ENCODE measurements around the gene HYAL3. TPM values are rescaled to one million over a fixed set of nuclear protein-coding genes. Genes with fewer than 3 reads are reported as not detected.

The HYAL3 gene
- total and polyA plus RNA-seq, 2 of the 13 experiments (the other 11 are each of a cell fraction or from before 2014, with no cell fraction given), result 5.5 to 10.4 TPM

DNA sequence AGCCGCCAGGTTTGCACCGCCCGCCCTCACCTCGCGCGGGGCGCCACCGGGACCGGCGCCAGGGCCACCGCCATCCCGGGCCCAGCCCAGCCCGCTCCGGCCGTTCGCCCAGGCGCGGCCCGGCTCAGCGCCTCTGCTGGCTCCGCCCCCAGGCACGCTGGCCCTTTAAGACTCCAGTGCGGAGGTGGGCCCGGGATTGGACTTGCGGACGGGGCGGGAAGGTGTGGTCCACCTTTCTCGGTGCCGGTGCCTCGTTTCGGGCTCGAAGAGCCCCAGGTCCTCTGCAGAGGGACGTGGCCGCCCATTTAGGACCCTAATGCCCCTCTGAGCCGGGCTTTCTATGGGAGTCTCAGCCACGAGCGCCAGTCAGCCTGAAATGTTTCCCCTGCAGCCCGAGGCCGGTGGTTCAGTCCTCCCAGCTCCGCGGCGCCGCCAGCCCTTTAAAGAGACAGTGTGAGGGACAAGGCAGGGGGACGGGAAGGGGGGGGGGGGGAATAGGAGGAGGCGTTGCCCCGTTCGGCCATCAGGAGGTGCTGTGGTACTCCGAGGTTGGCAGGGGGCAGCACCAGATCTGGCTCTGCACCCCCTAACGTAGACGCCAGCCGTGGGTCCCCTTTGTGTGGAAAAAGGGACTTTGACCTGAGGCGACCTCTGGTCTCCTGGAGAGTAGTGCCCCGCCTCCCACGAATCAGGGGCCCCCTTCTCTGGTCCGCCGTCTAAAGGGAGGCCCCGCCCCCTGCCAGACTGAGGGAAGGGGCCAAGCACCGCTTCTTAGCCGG lies 22.3 kb upstream of the HYAL3 start (continued):
- TF ChIP-seq, protein P1, sequence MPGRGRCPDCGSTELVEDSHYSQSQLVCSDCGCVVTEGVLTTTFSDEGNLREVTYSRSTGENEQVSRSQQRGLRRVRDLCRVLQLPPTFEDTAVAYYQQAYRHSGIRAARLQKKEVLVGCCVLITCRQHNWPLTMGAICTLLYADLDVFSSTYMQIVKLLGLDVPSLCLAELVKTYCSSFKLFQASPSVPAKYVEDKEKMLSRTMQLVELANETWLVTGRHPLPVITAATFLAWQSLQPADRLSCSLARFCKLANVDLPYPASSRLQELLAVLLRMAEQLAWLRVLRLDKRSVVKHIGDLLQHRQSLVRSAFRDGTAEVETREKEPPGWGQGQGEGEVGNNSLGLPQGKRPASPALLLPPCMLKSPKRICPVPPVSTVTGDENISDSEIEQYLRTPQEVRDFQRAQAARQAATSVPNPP (CRISPR knock-in tag; IDR thresholded peaks at IDR 0.05), result 0 out of 2 replicates have a peak, but pooled peaks have one; percentile 3
- TF ChIP-seq, protein P2, sequence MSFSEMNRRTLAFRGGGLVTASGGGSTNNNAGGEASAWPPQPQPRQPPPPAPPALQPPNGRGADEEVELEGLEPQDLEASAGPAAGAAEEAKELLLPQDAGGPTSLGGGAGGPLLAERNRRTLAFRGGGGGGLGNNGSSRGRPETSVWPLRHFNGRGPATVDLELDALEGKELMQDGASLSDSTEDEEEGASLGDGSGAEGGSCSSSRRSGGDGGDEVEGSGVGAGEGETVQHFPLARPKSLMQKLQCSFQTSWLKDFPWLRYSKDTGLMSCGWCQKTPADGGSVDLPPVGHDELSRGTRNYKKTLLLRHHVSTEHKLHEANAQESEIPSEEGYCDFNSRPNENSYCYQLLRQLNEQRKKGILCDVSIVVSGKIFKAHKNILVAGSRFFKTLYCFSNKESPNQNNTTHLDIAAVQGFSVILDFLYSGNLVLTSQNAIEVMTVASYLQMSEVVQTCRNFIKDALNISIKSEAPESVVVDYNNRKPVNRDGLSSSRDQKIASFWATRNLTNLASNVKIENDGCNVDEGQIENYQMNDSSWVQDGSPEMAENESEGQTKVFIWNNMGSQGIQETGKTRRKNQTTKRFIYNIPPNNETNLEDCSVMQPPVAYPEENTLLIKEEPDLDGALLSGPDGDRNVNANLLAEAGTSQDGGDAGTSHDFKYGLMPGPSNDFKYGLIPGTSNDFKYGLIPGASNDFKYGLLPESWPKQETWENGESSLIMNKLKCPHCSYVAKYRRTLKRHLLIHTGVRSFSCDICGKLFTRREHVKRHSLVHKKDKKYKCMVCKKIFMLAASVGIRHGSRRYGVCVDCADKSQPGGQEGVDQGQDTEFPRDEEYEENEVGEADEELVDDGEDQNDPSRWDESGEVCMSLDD (CRISPR knock-in tag; IDR thresholded peaks at IDR 0.05; ENCODE audit: borderline replicate concordance), result peak; percentile 96
- TF ChIP-seq, protein P3, sequence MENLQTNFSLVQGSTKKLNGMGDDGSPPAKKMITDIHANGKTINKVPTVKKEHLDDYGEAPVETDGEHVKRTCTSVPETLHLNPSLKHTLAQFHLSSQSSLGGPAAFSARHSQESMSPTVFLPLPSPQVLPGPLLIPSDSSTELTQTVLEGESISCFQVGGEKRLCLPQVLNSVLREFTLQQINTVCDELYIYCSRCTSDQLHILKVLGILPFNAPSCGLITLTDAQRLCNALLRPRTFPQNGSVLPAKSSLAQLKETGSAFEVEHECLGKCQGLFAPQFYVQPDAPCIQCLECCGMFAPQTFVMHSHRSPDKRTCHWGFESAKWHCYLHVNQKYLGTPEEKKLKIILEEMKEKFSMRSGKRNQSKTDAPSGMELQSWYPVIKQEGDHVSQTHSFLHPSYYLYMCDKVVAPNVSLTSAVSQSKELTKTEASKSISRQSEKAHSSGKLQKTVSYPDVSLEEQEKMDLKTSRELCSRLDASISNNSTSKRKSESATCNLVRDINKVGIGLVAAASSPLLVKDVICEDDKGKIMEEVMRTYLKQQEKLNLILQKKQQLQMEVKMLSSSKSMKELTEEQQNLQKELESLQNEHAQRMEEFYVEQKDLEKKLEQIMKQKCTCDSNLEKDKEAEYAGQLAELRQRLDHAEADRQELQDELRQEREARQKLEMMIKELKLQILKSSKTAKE (CRISPR knock-in tag; IDR thresholded peaks at IDR 0.05; ENCODE audit: borderline replicate concordance), result peak; percentile 57; the same call in 1 of the 2 replicates
- TF ChIP-seq RBAK (CRISPR knock-in tag; IDR thresholded peaks at IDR 0.05) (0 out of 2 replicates have a peak, but pooled peaks have one; percentile 14), SIN3A (IDR thresholded peaks at IDR 0.05; ENCODE audit: borderline replicate concordance, low read depth, low read length) (peak; percentile 73; the same call in 1 of the 2 replicates), SP1 (IDR thresholded peaks at IDR 0.05) (no peak), SP1 (CRISPR knock-in tag; IDR thresholded peaks at IDR 0.05) (peak; percentile 83; the same call in 1 of the 2 replicates), ZNF878 (CRISPR knock-in tag; IDR thresholded peaks at IDR 0.05) (no peak; the same call in 1 of the 2 replicates)
- TF ChIP-seq, protein P4, sequence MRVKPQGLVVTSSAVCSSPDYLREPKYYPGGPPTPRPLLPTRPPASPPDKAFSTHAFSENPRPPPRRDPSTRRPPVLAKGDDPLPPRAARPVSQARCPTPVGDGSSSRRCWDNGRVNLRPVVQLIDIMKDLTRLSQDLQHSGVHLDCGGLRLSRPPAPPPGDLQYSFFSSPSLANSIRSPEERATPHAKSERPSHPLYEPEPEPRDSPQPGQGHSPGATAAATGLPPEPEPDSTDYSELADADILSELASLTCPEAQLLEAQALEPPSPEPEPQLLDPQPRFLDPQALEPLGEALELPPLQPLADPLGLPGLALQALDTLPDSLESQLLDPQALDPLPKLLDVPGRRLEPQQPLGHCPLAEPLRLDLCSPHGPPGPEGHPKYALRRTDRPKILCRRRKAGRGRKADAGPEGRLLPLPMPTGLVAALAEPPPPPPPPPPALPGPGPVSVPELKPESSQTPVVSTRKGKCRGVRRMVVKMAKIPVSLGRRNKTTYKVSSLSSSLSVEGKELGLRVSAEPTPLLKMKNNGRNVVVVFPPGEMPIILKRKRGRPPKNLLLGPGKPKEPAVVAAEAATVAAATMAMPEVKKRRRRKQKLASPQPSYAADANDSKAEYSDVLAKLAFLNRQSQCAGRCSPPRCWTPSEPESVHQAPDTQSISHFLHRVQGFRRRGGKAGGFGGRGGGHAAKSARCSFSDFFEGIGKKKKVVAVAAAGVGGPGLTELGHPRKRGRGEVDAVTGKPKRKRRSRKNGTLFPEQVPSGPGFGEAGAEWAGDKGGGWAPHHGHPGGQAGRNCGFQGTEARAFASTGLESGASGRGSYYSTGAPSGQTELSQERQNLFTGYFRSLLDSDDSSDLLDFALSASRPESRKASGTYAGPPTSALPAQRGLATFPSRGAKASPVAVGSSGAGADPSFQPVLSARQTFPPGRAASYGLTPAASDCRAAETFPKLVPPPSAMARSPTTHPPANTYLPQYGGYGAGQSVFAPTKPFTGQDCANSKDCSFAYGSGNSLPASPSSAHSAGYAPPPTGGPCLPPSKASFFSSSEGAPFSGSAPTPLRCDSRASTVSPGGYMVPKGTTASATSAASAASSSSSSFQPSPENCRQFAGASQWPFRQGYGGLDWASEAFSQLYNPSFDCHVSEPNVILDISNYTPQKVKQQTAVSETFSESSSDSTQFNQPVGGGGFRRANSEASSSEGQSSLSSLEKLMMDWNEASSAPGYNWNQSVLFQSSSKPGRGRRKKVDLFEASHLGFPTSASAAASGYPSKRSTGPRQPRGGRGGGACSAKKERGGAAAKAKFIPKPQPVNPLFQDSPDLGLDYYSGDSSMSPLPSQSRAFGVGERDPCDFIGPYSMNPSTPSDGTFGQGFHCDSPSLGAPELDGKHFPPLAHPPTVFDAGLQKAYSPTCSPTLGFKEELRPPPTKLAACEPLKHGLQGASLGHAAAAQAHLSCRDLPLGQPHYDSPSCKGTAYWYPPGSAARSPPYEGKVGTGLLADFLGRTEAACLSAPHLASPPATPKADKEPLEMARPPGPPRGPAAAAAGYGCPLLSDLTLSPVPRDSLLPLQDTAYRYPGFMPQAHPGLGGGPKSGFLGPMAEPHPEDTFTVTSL (CRISPR knock-in tag; IDR thresholded peaks at IDR 0.05; ENCODE audit: borderline replicate concordance), result no peak
- TF ChIP-seq, protein P5, sequence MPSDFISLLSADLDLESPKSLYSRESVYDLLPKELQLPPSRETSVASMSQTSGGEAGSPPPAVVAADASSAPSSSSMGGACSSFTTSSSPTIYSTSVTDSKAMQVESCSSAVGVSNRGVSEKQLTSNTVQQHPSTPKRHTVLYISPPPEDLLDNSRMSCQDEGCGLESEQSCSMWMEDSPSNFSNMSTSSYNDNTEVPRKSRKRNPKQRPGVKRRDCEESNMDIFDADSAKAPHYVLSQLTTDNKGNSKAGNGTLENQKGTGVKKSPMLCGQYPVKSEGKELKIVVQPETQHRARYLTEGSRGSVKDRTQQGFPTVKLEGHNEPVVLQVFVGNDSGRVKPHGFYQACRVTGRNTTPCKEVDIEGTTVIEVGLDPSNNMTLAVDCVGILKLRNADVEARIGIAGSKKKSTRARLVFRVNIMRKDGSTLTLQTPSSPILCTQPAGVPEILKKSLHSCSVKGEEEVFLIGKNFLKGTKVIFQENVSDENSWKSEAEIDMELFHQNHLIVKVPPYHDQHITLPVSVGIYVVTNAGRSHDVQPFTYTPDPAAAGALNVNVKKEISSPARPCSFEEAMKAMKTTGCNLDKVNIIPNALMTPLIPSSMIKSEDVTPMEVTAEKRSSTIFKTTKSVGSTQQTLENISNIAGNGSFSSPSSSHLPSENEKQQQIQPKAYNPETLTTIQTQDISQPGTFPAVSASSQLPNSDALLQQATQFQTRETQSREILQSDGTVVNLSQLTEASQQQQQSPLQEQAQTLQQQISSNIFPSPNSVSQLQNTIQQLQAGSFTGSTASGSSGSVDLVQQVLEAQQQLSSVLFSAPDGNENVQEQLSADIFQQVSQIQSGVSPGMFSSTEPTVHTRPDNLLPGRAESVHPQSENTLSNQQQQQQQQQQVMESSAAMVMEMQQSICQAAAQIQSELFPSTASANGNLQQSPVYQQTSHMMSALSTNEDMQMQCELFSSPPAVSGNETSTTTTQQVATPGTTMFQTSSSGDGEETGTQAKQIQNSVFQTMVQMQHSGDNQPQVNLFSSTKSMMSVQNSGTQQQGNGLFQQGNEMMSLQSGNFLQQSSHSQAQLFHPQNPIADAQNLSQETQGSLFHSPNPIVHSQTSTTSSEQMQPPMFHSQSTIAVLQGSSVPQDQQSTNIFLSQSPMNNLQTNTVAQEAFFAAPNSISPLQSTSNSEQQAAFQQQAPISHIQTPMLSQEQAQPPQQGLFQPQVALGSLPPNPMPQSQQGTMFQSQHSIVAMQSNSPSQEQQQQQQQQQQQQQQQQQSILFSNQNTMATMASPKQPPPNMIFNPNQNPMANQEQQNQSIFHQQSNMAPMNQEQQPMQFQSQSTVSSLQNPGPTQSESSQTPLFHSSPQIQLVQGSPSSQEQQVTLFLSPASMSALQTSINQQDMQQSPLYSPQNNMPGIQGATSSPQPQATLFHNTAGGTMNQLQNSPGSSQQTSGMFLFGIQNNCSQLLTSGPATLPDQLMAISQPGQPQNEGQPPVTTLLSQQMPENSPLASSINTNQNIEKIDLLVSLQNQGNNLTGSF (CRISPR knock-in tag; IDR thresholded peaks at IDR 0.05), result no peak
